ENCODE measurements around the gene SPART. TPM values are rescaled to one million over a fixed set of nuclear protein-coding genes. Genes with fewer than 3 reads are reported as not detected.

Gene SPART
- total RNA-seq, 1 experiment from 2014 or later: 0.12 TPM

- BruUV-seq (replicated peaks): no TSS peak
- Histone ChIP-seq H3K9me3 (ENCODE audit: control insufficient read depth in 1 of 2, insufficient read depth in 1 of 2, low read depth in 1 of 2, low read length in 2 of 2) (peaks cover 0 to 6% of the 10 kb centered on the region in 2 experiments; a peak in 2 of 4 replicates), H2AFZ (ENCODE audit: low read depth, low read length, poor library complexity, severe bottlenecking) (no peak overlapping the region), H3K4me3 (replicated peaks in 1 of 2; ENCODE audit: low read depth in 1 of 2, low read length in 2 of 2) (no peak overlapping the region), H4K20me1 (ENCODE audit: insufficient read depth) (no peaks in the 10 kb centered on the region), H3K9me2 (ENCODE audit: insufficient read depth) (no peaks in the 10 kb centered on the region), H3K79me2 (ENCODE audit: insufficient read depth, low read length) (no peaks in the 10 kb centered on the region), H3K27me3 (ENCODE audit: insufficient read depth, low read length) (no peaks in the 10 kb centered on the region), H3K4me1 (ENCODE audit: control insufficient read depth in 1 of 2, insufficient read depth in 2 of 2, low read length in 2 of 2) (no peaks in the 10 kb centered on the region), H3K27ac (ENCODE audit: low read depth, low read length) (no peak overlapping the region), H3K9ac (ENCODE audit: low read length) (no peak overlapping the region), H3K4me2 (ENCODE audit: low read length) (no peak overlapping the region), H3K36me3 (ENCODE audit: control insufficient read depth in 1 of 2, insufficient read depth in 2 of 2, low read length in 2 of 2) (no peaks in the 10 kb centered on the region)
- DNase-seq (ENCODE audit: low read depth, low spot score) (no peak), ATAC-seq (no peak)
- ChIA-PET RAD21 (ENCODE audit: low non-redundant PET in 1 of 2, low total read pairs in 2 of 2, uncharacterized antibody in 2 of 2, unreplicated experiment in 2 of 2) (no interaction called here), POLR2A (no interaction called here), CTCF (no interaction called here)
- intact Hi-C loops (cut with micrococcal nuclease): no loop called here
- TF ChIP-seq ELF1 (IDR thresholded peaks at IDR 0.05; ENCODE audit: borderline replicate concordance, low read depth): no peak
- no peak for TF ChIP-seq YY1 (IDR thresholded peaks at IDR 0.05; ENCODE audit: extremely low read depth, insufficient replicate concordance, low read depth, low read length)
- no peak for TF ChIP-seq EGR1 (IDR thresholded peaks at IDR 0.05; ENCODE audit: low read depth)
- TF ChIP-seq FOSL1 (IDR thresholded peaks at IDR 0.05; ENCODE audit: low read depth): no peak
- TF ChIP-seq MAX (IDR thresholded peaks at IDR 0.05): no peak
- TF ChIP-seq JUND (IDR thresholded peaks at IDR 0.05): no peak
- TF ChIP-seq POLR2A (IDR thresholded peaks at IDR 0.05; ENCODE audit: borderline replicate concordance, extremely low read depth, insufficient read depth, insufficient read length): no peak
- no peak for TF ChIP-seq TCF7L2 (IDR thresholded peaks at IDR 0.05; ENCODE audit: borderline replicate concordance, extremely low read depth, insufficient read depth, insufficient read length)
These were observed 11.0 kb upstream of the SPART start for GRCh38 chr13:36357231-36357630.

GRCh38 chr13:36356058-36356457, 9.9 kb upstream of the SPART start:
- RAD21 ChIA-PET (ENCODE audit: low non-redundant PET in 1 of 2, low total read pairs in 2 of 2, uncharacterized antibody in 2 of 2, unreplicated experiment in 2 of 2): no interaction called here
- CTCF ChIA-PET: no interaction called here
- H2AFZ ChIP-seq (ENCODE audit: low read depth, low read length, poor library complexity, severe bottlenecking): no peak overlapping the region
- TF ChIP-seq JUND (IDR thresholded peaks at IDR 0.05): no peak
- TF ChIP-seq ATF3 (IDR thresholded peaks at IDR 0.05): no peak
- no peak for TF ChIP-seq SP1 (IDR thresholded peaks at IDR 0.05; ENCODE audit: low read depth)
- TF ChIP-seq RAD21 (IDR thresholded peaks at IDR 0.05; ENCODE audit: low read depth): no peak
- no peak for TF ChIP-seq EZH2phosphoT487 (IDR thresholded peaks at IDR 0.05; ENCODE audit: borderline replicate concordance)
- TF ChIP-seq ELF1 (IDR thresholded peaks at IDR 0.05; ENCODE audit: borderline replicate concordance, low read depth): no peak
- TF ChIP-seq YY1 (IDR thresholded peaks at IDR 0.05; ENCODE audit: extremely low read depth, insufficient replicate concordance, low read depth, low read length): no peak
- TF ChIP-seq EGR1 (IDR thresholded peaks at IDR 0.05; ENCODE audit: low read depth): no peak
- no peak for TF ChIP-seq CTCF (IDR thresholded peaks at IDR 0.05 in 2 of 3, conservative IDR thresholded peaks at IDR 0.05 in 1 of 3; ENCODE audit: borderline replicate concordance in 1 of 3, insufficient read depth in 1 of 3, low read depth in 2 of 3, low read length in 2 of 3)
- H3K79me2 ChIP-seq (ENCODE audit: insufficient read depth, low read length): no peaks in the 10 kb centered on the region
- POLR2A ChIA-PET: no interaction called here
- no peak for DNase-seq (ENCODE audit: low read depth, low spot score)
- H3K27ac ChIP-seq (ENCODE audit: low read depth, low read length): no peak overlapping the region
- no peaks in the 10 kb centered on the region for H4K20me1 ChIP-seq (ENCODE audit: insufficient read depth)
- no peaks in the 10 kb centered on the region for H3K4me1 ChIP-seq (ENCODE audit: control insufficient read depth in 1 of 2, insufficient read depth in 2 of 2, low read length in 2 of 2)
- no peak overlapping the region for H3K4me2 ChIP-seq (ENCODE audit: low read length)
- H3K9ac ChIP-seq (ENCODE audit: low read length): no peak overlapping the region
- H3K9me2 ChIP-seq (ENCODE audit: insufficient read depth): no peaks in the 10 kb centered on the region
- intact Hi-C loops (cut with micrococcal nuclease): no loop called here
- no peak for ATAC-seq
- BruUV-seq (replicated peaks): no TSS peak
- H3K36me3 ChIP-seq (ENCODE audit: control insufficient read depth in 1 of 2, insufficient read depth in 2 of 2, low read length in 2 of 2): no peaks in the 10 kb centered on the region
- peaks cover 0 to 7% of the 10 kb centered on the region in 2 experiments; a peak in 2 of 4 replicates for H3K9me3 ChIP-seq (ENCODE audit: control insufficient read depth in 1 of 2, insufficient read depth in 1 of 2, low read depth in 1 of 2, low read length in 2 of 2)
- no peaks in the 10 kb centered on the region for H3K27me3 ChIP-seq (ENCODE audit: insufficient read depth, low read length)
- no peak overlapping the region for H3K4me3 ChIP-seq (replicated peaks in 1 of 2; ENCODE audit: low read depth in 1 of 2, low read length in 2 of 2)
